Activated CD4-positive, alpha-beta T cell treated with anti-CD3 and anti-CD28 coated beads for 1 hour (primary cell): ENCODE data around the gene UBAC2.
"Not testable (repeated sequence)": the region's sequence is repeated elsewhere in the genome, so short reads cannot be mapped to it uniquely, and the experiment has no call there.

Experiments used
- DNase-seq: peaks from one replicate; pipeline ENCODE4 v3.0.0-alpha.2; 2020

UBAC2 gene

GRCh38 chr13:99403458-99403971, 202.9 kb downstream of the UBAC2 start:
- DNase-seq = no peak

GRCh38 chr13:99404005-99404755, 203.5 kb downstream of the UBAC2 start:
- DNase-seq = no peak

DNA sequence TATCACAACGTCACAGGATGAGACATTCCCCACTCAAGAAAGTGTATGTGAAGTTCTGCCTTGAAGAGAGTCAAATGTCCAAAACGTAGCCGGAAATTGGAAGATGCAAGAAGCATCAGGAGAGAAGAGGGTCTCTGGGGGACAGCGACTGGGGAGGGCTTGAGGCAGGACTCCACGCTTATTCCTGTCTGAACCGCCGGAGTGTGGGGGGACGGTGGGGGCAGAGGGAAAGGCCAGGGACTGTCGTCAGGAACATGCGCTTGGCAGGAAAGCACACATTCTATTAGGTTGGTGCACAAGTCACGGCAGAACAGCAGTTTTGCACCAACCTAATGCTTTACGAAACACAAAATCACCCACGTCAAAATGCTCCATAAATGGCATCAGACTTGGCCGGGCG, 205.3 kb downstream of the UBAC2 start:
- no peak for DNase-seq

DNA sequence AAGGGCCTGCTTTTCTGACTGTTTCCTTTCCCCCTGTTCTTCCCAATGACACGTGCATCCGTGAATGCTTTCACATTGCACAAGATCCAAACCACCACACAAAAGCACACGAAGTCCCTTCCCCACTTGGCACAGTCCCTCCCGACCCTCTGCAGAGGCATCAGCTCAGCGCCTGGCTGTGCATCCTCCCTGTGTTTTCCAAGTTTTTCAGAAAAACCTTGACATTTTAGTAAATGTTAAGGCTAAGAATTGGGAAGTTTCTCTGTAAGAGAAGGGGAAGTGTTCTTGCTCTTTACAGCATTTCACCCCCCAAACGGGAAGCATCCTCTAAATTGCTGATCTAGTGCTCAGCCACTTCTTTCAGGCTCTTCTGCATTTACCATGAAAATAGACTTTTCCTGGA, 206.1 kb downstream of the UBAC2 start:
- DNase-seq = no peak

DNA sequence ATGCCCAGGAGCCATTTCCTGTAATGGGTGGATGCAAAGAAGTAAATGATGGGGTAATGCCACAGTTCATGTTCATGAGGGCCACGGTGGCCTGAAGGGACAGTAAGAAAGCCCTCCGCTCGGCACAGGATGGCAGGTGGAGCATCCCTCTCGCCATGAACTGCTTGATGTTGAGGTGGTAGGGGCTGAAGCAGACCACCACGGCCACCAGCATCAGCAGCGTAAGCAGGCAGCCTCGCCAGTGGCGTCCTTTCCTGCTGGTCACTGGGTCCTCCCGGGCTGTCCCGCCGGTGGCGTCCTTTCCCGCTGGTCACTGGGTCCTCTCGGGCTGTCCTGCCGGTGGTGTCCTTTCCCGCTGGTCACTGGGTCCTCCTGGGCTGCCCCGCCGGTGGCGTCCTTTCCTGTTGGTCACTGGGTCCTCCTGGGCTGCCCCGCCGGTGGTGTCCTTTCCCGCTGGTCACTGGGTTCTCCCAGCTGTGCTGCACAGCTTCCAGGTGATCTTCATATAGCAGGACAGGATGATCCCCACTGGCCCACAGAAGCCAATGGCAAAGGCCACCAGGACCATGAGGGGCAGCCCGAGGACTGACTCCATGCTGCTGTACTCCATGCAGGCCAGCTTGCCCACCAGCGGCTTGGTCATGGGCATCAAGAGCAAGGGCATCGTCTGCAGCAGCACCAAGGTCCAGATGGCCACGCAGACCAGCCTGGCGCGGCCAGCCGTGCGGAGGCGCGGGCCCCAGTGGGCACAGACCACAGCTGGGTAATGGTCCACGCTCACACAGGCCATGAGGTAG, 207.4 kb downstream of the UBAC2 start:
- DNase-seq = no peak

DNA sequence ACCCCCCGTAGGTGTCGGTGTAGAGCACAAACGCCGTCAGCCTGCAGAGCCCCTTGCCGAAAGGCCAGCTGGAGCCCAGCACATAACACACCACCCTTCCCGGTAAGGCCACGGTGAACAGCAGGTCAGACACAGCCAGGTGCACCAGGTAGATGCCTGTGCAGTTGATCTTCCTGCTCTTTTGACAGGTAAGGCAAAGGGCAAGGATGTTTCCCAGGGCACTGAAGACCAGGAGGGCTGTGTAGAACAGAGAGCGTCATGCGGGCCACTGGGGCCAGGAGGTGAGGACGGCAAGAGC, 208.0 kb downstream of the UBAC2 start:
- no peak for DNase-seq

DNA sequence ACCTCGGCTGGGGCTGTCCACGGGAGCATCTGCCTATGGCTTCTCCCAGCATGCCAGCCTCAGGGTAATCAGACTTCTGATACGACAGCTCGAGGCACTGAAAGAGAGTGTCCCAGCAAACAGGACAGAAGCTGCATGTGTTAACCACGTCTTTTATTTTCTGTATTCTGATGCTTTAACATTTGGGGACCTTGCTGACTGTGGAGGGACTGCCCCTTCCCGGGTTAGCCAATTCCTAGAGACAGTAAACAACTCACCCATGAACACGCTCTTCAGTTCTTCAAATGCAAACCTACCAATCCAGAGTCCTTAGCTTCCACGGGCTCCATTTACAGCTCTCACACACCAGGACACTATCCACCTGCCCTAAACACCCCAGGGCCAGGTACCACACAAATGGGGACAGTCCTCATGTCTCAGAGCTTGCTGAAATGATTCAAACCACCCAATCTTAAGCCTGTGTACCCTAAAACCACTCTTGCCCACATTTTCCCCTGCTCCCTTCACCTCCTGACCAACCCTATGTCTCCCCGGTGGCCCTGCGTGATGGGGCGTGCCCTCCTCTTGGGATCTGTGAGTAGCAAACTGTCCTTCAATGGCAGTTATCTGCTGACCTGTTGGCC, 208.9 kb downstream of the UBAC2 start:
- DNase-seq = not testable (repeated sequence)

DNA sequence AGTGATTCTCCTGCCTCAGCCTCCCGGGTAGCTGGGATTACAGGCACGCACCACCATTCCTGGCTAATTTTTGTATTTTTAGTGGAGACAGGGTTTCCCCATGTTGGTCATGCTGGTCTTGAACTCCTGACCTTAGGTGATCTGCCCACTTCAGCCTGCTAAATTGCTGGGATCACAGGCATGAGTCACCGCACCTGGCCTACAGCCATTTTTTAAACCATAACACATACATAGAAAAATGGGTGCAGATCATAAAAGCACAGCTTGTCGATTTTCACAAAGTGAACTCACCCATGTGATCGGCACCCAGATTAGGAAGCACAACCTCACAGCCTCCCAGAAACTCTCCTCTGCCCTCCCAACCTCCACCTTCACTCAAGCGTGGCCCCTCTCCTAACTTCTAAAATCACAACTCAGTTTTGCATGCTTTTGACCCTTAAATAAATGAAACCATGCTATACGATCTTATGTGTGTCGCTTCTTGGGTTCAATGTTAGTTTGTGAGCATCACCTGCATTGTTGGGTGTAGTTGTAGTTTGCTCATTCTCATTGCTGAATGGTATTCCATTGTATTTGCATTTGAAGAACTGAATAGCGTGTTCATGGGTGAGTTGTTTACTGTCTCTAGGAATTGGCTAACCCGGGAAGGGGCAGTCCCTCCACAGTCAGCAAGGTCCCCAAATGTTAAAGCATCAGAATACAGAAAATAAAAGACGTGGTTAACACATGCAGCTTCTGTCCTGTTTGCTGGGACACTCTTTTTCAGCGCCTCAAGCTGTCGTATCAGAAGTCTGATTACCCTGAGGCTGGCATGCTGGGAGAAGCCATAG, 210.2 kb downstream of the UBAC2 start:
- DNase-seq = not testable (repeated sequence)

GRCh38 chr13:99412856-99413255, 212.2 kb downstream of the UBAC2 start:
- no peak for DNase-seq

- no peak for DNase-seq
Measured at GRCh38 chr13:99414048-99414995, 213.7 kb downstream of the UBAC2 start.

DNA sequence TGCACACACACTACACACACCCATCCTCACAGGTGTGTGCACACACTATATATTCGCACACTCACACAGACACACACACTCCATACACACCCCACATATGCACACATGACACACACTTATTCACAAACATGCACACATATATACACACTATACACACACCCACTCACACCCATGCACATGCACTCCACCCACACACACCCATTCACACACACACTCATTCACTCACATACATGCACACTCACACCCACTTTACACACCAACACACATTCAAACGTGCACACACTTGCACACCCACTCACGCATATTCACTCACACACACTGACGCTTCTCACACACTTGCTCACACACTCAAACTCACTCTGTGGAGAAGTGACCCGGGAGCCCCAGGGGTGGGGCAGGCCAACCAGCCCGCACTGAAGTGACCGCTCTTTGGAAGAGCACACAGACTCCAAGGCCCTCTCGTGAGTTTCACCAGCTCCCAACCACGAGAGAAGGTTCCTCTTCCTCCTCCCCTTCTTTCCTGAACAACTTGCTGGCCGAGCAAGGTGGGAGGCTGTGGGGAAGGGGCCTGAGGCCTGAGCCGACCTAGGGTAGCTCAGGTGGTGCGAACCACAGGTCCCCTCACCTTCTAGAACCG, 214.5 kb downstream of the UBAC2 start:
- no peak for DNase-seq

DNA sequence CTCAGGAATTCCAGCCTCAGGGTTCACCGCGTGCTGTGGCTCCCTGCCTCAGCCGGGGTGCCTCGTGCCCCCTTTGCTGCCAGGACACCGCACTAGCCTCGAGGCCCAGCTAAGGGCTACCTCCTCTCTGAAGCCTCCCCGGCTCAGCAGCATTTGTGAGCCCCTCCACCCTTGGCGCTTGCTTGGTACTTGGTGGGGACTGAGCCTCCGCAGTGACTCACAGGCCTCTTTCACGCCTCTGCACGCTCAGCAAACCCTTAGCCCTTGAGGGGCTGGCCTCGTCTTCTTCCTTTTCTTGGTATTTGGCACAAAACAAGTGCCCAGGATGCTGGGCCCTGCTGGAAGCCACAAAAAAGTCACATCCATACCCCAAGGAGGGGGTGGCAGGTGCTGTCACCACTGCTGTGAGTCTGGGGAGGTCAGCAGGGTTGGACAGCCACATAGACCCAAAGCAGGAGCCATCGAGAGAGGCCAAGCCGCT, 215.2 kb downstream of the UBAC2 start:
- DNase-seq = no peak

- no peak for DNase-seq
Measured at GRCh38 chr13:99416411-99417121, 215.9 kb downstream of the UBAC2 start.

DNA sequence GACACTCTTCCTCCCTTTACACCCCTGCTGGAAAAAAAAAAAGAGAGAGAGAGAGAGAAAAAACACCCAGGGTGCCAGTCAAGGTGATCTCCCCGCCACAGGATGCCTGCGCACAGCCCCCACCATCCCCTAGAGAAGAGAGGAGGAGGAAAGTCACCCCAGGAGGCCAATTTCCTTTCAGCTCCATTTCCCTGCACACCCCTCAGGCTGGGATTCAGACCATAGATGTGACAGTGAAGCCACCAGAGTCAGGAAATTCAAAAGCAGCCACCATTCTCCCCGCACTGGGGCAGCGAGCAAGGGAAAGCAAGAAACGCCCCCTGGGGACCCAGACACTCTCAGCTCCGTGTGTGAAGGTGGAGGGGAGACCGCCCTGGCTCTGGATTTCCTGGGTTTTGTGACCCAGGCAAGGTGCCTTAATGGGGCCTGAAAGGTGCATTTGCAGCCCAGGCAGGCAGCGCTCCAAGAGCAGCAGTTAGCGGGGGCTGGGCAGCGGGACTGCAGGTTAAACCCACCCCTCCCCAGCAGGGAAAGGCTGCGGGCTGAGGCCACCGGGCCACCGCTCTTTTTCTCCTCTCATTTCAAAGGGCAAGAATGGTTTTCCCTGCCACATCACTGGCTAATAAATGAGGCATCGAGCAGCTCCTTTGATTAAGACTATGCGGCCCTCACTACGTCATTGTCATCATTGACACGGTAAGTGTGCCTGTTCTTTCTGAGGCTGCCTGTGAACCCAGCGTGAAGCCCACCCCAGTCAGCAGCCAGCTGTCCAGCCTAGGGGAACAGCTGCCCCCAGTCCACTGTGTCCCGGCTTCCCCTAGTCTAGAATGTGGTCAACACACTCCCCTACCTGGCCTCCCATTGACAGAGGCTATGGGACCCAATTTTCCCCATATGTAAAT, 216.8 kb downstream of the UBAC2 start:
- DNase-seq = peak; percentile 7

DNA sequence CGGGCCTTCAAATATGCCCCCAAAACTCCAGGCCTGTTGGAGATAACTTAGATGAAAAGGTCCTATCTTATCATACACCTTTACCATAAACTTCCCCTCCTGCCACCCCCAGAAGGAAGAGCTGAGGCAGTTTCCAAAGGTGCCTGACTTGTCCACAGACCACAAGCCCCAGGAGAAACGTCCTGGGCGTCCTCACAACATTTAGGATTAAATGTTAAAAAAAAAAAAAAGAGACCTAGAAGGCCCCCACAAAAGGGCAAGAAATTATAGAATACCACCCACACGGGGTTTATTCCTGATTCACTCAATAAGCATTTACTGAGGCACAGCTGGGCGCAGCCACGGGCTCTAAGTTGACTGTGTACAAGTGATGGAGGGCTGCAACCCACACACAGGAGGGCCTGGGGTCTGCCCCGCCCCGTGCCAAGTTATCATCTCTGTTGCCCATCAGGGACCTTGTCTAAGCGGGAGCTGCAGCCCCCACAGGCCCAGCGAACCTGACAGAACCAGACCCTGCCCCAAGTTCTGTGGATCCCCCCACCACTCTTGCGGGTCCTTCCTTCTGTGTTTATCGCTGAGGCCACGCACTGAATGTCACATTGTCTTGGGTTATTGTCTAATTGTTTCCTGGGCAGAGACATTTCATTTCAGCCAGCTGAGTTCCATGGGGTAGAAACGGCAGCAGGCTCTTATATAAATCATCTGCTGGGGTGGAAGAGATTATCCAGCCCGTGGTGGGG, 217.6 kb downstream of the UBAC2 start:
- peak; percentile 3 for DNase-seq

DNA sequence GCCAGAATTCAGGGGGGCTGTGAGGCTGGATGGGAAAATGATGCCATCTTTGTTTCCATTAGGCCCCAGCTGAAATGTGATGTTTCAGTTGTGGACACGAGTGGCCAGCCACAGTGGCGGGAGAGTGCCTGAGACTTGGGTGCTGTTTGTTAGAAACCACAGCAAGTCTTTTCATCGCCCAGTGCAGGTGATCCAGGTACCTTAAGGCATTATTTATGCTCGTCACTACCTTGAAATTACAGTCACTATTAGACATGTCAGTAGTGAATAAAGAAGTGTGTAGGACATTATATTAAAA, 218.1 kb downstream of the UBAC2 start:
- peak; percentile 1 for DNase-seq

GRCh38 chr13:99419591-99420243, 219.1 kb downstream of the UBAC2 start:
- peak; percentile 5 for DNase-seq

DNA sequence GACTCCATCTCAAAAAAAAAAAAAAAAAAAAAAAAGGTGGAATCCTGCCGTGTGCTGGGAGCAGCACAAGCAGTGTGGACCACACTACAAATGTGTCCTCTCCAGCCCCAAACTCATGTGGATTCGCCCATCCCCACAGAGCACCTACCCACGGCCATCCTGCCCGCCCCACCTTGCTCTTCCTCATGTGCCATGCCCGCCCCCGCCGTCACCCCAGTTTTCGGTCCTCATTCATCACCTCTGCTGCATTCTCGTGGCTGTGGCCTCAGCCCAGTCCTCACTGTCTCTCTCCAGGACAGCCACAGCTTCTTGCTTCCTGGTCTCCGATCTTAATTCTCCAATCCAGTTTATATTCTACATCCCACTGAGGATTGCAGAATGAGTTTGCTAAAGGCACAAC, 220.6 kb downstream of the UBAC2 start:
- peak; percentile 4 for DNase-seq
